Cardiac muscle cell (in vitro differentiated cells and primary cell): Measurements from ENCODE around the gene SAMD4B. TPM values are rescaled to one million over a fixed set of nuclear protein-coding genes. Genes with fewer than 3 reads are reported as not detected.
"Not testable (repeated sequence)": the region's sequence is repeated elsewhere in the genome, so short reads cannot be mapped to it uniquely, and the experiment has no call there.

ENCODE experiments used
- DNase-seq, 2 donors: peaks; one replicate each; pipeline versions ENCODE4 v3.0.0 to v3.0.0-alpha.2; 2010 to 2017; ENCODE audit warnings: low read depth in 1 of 2, low spot score in 1 of 2
- H3K27ac ChIP-seq: fragments of 200-600 bp; sonication (generic); 2 replicates; pipeline ENCODE4 v1.5.1; 2016
- H3K27me3 ChIP-seq: fragments of 200-600 bp; sonication (generic); 2 replicates; pipeline ENCODE4 v1.6.0; 2016; ENCODE audit warnings: control low read depth
- H3K36me3 ChIP-seq: fragments of 200-600 bp; sonication (generic); 2 replicates; pipeline ENCODE4 v1.5.1; 2016; ENCODE audit warnings: control low read depth
- H3K4me1 ChIP-seq: fragments of 200-600 bp; sonication (generic); 2 replicates; pipeline ENCODE4 v1.8.1; 2017; ENCODE audit warnings: low read depth, mild to moderate bottlenecking, mixed run types
- H3K4me3 ChIP-seq: fragments of 200-600 bp; sonication (generic); 2 replicates; pipeline ENCODE4 v1.5.1; 2016; ENCODE audit warnings: mild to moderate bottlenecking
- H3K9me3 ChIP-seq: fragments of 200-600 bp; sonication (generic); 2 replicates; pipeline ENCODE4 v1.5.1; 2017; ENCODE audit warnings: low read depth, mild to moderate bottlenecking, control low read depth
- CTCF ChIP-seq: IDR thresholded peaks from 2 replicates; pipeline ENCODE4 v1.5.1; 2012; ENCODE audit warnings: low read depth, mild to moderate bottlenecking, low read length
- polyA plus RNA-seq: library from polyadenylated mRNA; unstranded; fragments of >200 nt; fragmentation: Nextera tagmentation; extraction: Ambion mirVana; gene quantifications from 2 replicates; pipeline ENCODE4 v1.2.1, GENCODE V29; 2016
- total RNA-seq: library from RNA; depleted of rRNA; stranded (reverse); fragments of >200 nt; gene quantifications from 2 replicates; pipeline ENCODE4 v1.2.3, GENCODE V29; 2016

Gene SAMD4B
- total and polyA plus RNA-seq, 2 experiments from 2014 or later: 120 to 183 TPM

- Histone ChIP-seq H3K4me3 (no peak overlapping the region), H3K9me3 (no peaks in the 10 kb centered on the region), H3K4me1 (no peaks in the 10 kb centered on the region), H3K27me3 (no peaks in the 10 kb centered on the region), H3K27ac (no peak overlapping the region), H3K36me3 (no peaks in the 10 kb centered on the region)
- DNase-seq: no peak
- TF ChIP-seq CTCF: no peak
These were observed 8.7 kb upstream of the SAMD4B start for GRCh38 chr19:39333507-39333906.

DNA sequence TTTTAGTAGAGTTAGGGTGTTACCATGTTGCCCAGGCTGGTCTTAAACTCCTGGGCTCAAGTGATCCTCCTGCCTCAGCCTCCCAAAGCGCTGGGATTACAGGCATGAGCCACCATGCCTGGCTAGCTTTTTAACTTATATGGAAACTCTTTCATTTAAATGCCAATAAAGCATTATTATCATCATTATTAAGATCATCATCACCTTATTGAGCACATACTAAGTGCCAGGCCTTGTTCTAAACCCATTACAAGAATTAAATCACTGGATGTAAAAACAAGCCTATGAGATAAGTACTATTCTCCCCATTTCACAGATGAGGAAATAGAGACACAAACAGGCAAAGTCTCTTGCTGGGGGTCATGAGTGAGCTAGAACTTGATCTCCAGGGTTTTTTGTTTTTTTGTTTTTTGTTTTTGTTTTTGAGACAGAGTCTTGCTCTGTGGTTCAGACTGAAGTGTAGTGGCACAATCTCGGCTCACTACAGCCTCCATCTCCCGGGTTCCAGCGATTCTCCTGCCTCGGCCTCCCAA is 7.7 kb upstream of the SAMD4B start:
- no peak for TF ChIP-seq CTCF
- Histone ChIP-seq H3K27ac (no peak overlapping the region), H3K9me3 (no peaks in the 10 kb centered on the region), H3K4me3 (no peak overlapping the region), H3K4me1 (no peaks in the 10 kb centered on the region), H3K27me3 (no peaks in the 10 kb centered on the region), H3K36me3 (no peaks in the 10 kb centered on the region)
- no peak for DNase-seq

DNA sequence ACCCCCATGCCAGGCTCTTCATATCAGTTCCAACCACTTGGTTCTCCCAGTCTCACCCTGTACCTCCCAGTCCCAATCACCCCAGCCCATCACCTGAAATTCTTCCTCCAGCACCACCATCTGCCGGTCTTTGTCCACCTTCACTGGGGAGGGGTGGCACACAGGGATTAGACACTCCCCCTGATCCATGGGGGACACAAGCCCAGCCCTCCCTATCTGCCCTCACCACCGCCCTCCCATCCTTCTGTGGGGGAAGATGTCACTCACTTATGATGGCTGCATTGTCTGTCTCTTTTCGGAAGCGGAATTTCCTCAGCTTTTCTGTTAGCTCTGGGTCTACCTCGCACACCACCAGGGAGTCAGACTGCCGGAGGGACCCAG is 7.1 kb upstream of the SAMD4B start:
- H3K36me3 ChIP-seq: no peaks in the 10 kb centered on the region
- H3K27ac ChIP-seq: no peak overlapping the region
- no peaks in the 10 kb centered on the region for H3K4me1 ChIP-seq
- no peak for DNase-seq
- no peak overlapping the region for H3K4me3 ChIP-seq
- no peaks in the 10 kb centered on the region for H3K27me3 ChIP-seq
- TF ChIP-seq CTCF: no peak
- no peaks in the 10 kb centered on the region for H3K9me3 ChIP-seq

DNA sequence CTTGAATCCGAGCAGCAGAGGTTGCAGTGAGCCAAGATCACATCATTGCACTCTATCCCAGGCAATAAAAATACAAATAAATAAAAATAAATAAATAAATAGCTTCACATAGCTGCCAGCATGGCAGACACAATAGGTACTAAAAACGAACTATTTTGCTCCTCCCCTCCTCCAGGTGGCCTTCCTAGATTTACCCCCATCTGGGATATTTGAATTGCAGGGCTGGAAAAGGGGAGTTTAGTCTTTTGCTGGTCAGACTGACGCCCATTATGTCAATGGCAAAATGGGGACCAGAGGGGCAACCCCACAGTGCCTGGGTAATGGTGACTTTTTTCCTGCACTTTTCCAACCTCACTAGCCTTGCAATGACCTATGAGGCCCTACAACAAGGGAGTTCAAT is 5.7 kb upstream of the SAMD4B start:
- Histone ChIP-seq H3K27ac (no peak overlapping the region), H3K4me1 (no peaks in the 10 kb centered on the region), H3K9me3 (no peaks in the 10 kb centered on the region), H3K36me3 (no peaks in the 10 kb centered on the region), H3K27me3 (no peaks in the 10 kb centered on the region), H3K4me3 (no peak overlapping the region)
- no peak for DNase-seq
- TF ChIP-seq CTCF: no peak

GRCh38 chr19:39339674-39340073 is 2.5 kb upstream of the SAMD4B start:
- H3K36me3 ChIP-seq: no peaks in the 10 kb centered on the region
- no peak for DNase-seq
- H3K4me1 ChIP-seq: peaks cover 6% of the 10 kb centered on the region
- no peaks in the 10 kb centered on the region for H3K9me3 ChIP-seq
- no peak for TF ChIP-seq CTCF
- H3K4me3 ChIP-seq: no peak overlapping the region
- H3K27ac ChIP-seq: no peak overlapping the region
- no peaks in the 10 kb centered on the region for H3K27me3 ChIP-seq

GRCh38 chr19:39340156-39340555 is 2.1 kb upstream of the SAMD4B start:
- H3K4me3 ChIP-seq, H3K27ac ChIP-seq, H3K27me3 ChIP-seq, H3K9me3 ChIP-seq, H3K4me1 ChIP-seq, H3K36me3 ChIP-seq, DNase-seq: not testable (repeated sequence)
